Left renal cortex interstitium (tissue), 4 donors: ENCODE measurements around the gene MAGEB6B. TPM values are rescaled to one million over a fixed set of nuclear protein-coding genes. Genes with fewer than 3 reads are reported as not detected.
"Not testable (repeated sequence)": the region's sequence is repeated elsewhere in the genome, so short reads cannot be mapped to it uniquely, and the experiment has no call there.

Experiments used
- DNase-seq, 4 donors: peaks; one replicate each; pipeline ENCODE4 v3.0.0-alpha.2; 2013; ENCODE audit warnings: low read depth in 4 of 4, low spot score in 2 of 4, missing footprints in 1 of 4
- polyA plus RNA-seq, 4 donors: library from polyadenylated mRNA; unstranded; fragments of 120-200 nt; gene quantifications; one replicate each; pipeline ENCODE4 v1.2.1, GENCODE V29; 2013; ENCODE audit not compliant: insufficient read length in 4 of 4

MAGEB6B gene, protein sequence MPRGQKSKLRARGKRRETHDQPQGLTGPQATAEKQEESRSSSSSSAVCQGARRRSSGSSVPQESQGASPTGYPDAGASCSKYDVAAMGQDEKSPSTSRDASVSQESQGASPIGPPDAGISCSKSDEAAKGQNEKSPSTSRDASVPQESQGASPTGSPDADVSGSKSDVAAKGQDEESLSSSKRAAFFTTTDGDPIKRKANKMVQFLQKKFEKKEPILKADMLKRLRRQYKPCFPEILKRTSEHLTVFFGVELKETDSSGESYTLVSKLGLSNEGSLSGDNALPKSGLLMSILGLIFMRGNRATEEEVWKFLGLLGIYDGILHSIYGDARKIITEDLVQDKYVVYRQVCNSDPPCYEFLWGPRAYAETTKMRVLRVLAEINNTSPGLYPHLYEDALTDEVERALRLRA
- not detected for polyA plus RNA-seq

DNA sequence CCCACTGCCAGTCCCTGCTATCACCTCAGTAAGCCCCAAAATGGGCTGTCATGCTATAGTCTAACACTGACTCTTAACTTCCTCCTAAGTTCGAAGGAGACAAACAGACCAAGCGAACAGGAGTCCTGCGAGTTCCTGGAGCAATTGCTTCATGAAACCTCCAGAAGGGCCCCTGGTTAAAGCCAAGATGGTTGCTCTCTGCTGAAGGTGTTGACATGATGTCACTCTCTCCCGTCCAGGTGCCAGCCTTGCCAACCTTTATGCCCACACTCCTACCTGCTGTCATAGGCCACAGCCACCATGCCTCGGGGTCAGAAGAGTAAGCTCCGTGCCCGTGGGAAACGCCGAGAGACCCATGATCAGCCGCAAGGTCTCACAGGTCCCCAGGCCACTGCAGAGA, at the start of gene MAGEB6B:
Gene MAGEB6B (plus strand): TSS at position 301 of the 400 bp plus-strand sequence. CDS start 0 bp downstream, at position 301.
- no peak for DNase-seq

- DNase-seq, result no peak
These were observed 22.1 kb upstream of the MAGEB6B start, which contains the start of gene MAGEB18 for GRCh38 chrX:26138274-26138673. MAGEB18 (plus strand) TSS chrX:26138343; CDS start chrX:26138986, 643 bp downstream.

- DNase-seq, result no peak
These were observed 14.4 kb upstream of the MAGEB6B start for GRCh38 chrX:26146024-26146423.

GRCh38 chrX:26192204-26192603, 31.8 kb downstream of the MAGEB6B start, which contains the start of gene MAGEB6:
MAGEB6 (plus strand) TSS chrX:26192440; CDS start chrX:26193847, 1,407 bp downstream.
- DNase-seq, result no peak

DNA sequence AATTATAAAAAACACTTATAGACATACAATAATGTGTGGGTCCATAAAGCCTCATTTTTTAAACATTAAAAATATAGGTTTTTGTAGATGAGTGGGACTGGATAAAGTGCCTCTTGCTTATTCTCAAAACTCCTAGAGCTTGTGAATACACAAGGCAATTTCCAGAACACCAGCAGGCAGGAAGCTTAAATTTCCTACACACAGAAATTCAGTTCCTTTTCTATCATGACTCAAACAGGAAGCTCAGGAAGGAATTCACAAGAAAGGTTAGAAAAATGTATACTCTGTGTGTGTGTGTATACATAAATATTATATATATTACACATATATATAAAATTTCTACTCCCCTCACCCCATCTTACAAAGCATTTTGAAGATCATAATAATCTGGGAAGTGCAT, 43.2 kb downstream of the MAGEB6B start:
- DNase-seq, result no peak

DNA sequence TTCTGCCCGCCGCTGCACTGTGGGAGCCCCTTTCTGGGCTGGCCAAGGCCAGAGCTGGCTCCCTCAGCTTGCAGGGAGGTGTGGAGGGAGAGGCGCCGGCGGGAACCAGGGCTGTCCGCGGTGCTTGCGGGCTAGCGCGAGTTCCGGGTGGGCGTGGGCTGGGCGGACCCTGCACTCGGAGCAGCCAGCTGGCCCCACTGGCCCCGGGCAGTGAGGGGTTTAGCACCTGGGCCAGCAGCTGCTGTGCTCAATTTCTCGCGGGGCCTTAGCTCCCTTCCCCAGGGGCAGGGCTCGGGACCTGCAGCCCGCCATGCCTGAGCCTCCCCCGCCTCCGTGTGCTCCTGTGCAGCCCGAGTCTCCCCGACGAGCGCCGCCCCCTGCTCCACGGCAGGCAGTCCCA, 44.3 kb downstream of the MAGEB6B start:
- not testable (repeated sequence) for DNase-seq

- DNase-seq, result no peak
These were observed 47.6 kb downstream of the MAGEB6B start for GRCh38 chrX:26208012-26208411.

Other genes with a start within 250 kb of the MAGEB6B start
- not detected for gene MAGEB18, start 22.3 kb upstream of the MAGEB6B start, polyA plus RNA-seq
- not detected for gene MAGEB6, start 31.8 kb downstream of the MAGEB6B start, polyA plus RNA-seq
- gene MAGEB5, start 55.6 kb downstream of the MAGEB6B start, polyA plus RNA-seq, result not detected